Panc1 (cell line): ENCODE data around the gene ADIPOR2.

ENCODE experiments used
- POLR2AphosphoS5 ChIP-seq: IDR thresholded peaks from 2 replicates; pipeline ENCODE4 v1.6.1; 2012; ENCODE audit warnings: mild to moderate bottlenecking, low read depth, low read length, moderate library complexity
- TCF7L2 ChIP-seq: IDR thresholded peaks from 2 replicates; pipeline ENCODE4 v1.6.1; 2011; ENCODE audit warnings: mild to moderate bottlenecking, low read depth, low read length, inconsistent platforms
- TF ChIP-seq, protein P1 (sequence below): fragments of 450-650 bp; IDR thresholded peaks from 2 replicates; pipeline ENCODE4 v1.5.1; 2017; ENCODE audit warnings: mild to moderate bottlenecking
- TF ChIP-seq, protein P2 (sequence below), 2 experiments: IDR thresholded peaks; 2 replicates each; pipeline ENCODE4 v1.6.1; 2011 to 2012; ENCODE audit warnings: low read depth in 2 of 2, control low read depth in 1 of 2, low read length in 1 of 2, mild to moderate bottlenecking in 1 of 2, moderate library complexity in 1 of 2; ENCODE audit not compliant: insufficient read depth in 1 of 2

DNA sequence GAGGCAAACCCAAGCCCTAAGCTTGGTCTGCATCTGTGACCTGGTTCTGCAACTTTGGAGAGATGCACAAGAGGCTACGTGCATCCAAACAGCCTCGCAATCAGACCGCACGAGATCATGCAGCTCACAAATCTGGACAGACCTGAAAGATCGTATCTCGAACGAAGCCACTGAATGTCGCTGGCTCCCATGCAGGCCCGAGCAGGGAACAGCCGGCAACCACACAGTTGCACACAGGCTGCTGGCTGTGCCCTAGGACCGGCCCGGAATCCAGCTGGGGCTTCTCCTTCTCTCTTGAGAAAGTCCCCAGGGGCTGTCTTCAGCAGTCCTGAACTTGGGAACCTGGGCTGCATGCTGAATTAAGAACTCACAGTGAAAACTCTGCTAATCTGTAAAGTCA, 34.0 kb upstream of the ADIPOR2 start:
- TF ChIP-seq, protein P1, sequence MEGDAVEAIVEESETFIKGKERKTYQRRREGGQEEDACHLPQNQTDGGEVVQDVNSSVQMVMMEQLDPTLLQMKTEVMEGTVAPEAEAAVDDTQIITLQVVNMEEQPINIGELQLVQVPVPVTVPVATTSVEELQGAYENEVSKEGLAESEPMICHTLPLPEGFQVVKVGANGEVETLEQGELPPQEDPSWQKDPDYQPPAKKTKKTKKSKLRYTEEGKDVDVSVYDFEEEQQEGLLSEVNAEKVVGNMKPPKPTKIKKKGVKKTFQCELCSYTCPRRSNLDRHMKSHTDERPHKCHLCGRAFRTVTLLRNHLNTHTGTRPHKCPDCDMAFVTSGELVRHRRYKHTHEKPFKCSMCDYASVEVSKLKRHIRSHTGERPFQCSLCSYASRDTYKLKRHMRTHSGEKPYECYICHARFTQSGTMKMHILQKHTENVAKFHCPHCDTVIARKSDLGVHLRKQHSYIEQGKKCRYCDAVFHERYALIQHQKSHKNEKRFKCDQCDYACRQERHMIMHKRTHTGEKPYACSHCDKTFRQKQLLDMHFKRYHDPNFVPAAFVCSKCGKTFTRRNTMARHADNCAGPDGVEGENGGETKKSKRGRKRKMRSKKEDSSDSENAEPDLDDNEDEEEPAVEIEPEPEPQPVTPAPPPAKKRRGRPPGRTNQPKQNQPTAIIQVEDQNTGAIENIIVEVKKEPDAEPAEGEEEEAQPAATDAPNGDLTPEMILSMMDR, result no peak
- no peak for TF ChIP-seq POLR2AphosphoS5
- TF ChIP-seq, protein P2, sequence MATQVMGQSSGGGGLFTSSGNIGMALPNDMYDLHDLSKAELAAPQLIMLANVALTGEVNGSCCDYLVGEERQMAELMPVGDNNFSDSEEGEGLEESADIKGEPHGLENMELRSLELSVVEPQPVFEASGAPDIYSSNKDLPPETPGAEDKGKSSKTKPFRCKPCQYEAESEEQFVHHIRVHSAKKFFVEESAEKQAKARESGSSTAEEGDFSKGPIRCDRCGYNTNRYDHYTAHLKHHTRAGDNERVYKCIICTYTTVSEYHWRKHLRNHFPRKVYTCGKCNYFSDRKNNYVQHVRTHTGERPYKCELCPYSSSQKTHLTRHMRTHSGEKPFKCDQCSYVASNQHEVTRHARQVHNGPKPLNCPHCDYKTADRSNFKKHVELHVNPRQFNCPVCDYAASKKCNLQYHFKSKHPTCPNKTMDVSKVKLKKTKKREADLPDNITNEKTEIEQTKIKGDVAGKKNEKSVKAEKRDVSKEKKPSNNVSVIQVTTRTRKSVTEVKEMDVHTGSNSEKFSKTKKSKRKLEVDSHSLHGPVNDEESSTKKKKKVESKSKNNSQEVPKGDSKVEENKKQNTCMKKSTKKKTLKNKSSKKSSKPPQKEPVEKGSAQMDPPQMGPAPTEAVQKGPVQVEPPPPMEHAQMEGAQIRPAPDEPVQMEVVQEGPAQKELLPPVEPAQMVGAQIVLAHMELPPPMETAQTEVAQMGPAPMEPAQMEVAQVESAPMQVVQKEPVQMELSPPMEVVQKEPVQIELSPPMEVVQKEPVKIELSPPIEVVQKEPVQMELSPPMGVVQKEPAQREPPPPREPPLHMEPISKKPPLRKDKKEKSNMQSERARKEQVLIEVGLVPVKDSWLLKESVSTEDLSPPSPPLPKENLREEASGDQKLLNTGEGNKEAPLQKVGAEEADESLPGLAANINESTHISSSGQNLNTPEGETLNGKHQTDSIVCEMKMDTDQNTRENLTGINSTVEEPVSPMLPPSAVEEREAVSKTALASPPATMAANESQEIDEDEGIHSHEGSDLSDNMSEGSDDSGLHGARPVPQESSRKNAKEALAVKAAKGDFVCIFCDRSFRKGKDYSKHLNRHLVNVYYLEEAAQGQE (IDR thresholded peaks at IDR 0.05; ENCODE audit: insufficient read depth in 1 of 2, low read depth in 2 of 2, low read length in 1 of 2), result no peak
- no peak for TF ChIP-seq TCF7L2
